HG03558 (cell line): Measurements from ENCODE around the gene ASAP2.
"Not testable (repeated sequence)": the region's sequence is repeated elsewhere in the genome, so short reads cannot be mapped to it uniquely, and the experiment has no call there.

ENCODE experiments used
- ATAC-seq: cut with Tn5 transposase; IDR thresholded peaks from one replicate; pipeline ENCODE4 v1.9.1; 2021; ENCODE audit warnings: moderate number of reproducible peaks; ENCODE audit not compliant: unreplicated experiment; ENCODE audit errors: extremely low read depth

The ASAP2 gene

DNA sequence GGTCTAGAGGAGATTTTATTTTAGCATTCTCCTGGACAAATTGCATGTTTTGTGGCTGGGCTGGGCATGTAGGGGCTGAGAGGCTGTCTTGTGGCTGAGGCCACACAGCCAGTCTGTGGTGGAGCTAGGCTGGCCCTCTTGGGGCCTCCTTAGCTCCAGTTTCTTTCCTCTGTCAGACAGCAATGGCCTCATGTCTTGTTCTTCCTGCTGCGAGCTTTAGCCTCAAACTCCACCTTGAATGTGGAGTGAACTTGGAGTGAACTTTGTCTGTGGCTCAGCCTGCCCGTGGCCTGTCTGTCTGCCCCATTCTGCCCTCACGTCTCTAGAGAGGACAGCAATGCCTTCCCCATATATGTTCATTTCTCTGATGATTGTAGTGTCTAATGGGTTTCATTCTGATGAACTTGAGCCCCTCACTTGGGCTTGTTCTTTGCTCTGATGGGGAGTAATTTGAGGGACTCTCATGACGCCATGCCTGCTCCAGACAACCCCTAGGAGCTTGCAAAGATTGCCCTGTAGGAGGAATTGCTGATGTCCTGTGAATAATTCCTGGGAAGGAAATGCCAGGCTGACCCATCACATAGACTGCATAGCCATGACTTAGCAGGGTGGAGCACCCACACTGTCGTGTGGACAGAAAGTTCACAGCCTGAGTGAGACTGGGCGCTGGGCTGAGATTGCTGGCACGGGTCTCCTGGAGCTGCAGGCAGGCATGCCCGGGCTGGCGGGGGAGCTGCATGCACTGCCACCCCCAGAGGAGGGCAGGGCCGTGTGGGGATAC is 42.6 kb downstream of the ASAP2 start:
- no peak for ATAC-seq

DNA sequence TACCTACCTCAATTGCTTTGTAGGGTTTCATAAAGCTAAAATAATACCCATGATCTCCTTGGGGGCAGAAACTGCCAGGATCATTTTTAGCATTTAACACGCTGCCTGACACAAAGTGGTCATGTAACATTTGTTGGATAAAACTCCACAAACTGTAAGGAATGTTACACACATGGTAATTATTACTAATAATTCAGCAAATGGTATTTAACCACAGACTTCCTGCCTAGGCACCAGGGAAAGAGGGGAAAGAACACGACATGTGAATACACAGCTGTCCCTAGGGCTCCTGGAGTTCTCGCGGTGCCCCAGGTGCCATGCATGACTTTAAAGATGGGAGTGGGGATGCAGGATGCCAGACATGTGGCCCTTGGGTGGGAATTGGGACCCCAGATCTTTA is 43.5 kb downstream of the ASAP2 start:
- no peak for ATAC-seq

DNA sequence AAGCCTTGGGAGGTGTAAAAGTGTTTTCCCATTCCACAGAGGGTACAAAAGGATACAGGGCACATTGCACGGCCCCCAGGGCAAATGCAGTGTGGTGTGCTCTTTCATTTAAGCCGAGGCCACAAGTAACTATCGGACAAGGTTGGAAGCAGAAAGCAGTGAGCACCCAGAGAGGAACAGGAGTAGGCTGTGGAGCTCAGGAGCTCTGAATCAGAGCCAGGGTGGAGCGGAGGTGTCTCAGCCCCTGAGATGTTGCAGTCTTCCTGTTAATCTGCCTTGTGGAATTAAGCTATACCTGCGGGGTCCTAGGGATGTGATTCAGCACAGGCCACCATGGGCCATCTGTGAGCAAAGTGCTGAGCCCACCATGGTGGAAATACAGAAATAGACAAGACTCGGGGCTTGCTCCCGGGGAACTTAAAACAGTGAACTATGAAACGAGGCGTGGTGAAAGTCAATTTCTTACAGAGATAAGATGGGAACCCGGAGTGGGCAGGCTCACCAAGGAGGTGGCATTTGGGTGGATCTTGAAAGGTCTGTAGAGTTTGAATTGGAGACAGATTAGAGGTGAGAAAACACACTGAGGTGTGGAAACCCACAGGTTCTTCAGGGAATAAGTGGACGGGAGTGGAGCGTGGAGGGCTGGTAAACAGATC is 44.0 kb downstream of the ASAP2 start:
- ATAC-seq = no peak

DNA sequence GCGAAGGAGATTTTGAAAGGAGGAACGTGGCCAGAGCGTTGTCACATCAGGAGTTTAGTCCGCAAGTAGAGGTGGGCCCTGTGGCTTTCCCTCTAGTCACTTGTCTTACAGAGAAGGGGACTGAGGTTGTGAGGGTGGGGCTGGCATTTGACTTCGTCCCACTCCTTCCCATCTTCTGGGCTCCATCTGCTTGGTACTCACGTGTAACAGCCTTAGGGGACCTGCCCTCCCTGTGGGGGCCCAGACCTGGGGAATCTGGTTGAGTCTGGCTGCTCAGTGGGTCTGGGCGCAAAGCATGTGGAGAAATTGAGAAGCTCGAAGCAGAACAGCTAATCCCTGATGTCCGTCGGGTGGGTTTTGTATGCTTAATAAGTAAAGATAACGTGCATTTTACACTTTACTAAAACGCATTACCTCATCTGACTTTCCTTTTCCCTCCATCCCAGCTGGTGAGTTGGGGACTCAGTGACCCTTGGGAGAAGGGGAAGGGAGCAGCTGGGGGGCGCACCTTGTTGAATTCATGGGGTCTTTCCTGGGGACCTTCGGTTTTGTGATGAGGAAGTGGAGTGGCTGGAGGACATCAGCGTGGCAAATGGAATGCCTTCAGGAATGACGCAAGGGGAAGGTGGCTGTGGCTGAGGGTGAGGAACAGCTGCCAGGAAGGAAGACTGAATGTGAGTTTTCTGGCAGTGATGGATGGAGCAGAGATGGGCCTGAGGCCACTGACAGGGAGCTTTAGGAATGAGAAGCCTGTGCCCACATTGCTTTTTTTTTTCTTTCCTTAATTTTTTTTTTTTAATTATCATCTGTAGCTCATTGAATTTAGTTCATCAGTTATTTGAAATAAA is 44.8 kb downstream of the ASAP2 start:
- ATAC-seq = no peak

DNA sequence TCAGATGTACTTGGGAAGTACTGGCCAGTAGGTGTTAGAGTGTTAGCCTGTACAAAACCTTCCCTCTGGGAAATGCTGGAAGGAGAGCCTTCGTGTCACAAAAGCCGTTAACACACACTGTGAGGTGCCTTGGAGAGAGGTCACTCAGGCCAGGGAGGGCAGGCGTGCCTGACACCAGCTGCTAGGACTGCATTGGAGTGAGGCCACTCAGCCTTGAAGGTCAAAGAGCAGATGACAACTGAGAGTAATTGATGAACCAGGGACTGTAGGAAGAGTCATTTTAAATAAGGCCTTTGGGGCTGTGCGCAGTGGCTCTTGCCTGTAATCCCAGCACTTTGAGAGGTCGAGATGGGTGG is 45.4 kb downstream of the ASAP2 start:
- ATAC-seq = no peak

DNA sequence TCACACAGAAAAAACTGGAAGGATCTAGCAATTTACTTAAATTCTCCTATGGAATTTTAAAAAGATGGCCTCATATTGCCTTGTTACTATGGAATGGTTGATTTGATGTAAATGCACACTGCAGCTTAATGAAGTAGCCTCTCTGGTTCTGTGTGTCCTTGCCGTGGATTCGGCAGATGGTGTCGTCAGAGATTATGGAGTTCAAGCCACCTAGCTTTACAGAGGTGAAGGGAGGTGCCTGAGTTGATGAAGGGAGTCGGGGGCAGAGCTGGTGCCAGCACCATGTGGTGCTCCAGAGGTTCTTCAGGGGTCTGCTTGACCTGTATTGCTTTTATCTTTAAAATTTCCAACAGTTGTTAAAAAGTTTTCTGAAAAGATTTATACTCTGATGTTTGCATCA is 48.8 kb downstream of the ASAP2 start:
- no peak for ATAC-seq

DNA sequence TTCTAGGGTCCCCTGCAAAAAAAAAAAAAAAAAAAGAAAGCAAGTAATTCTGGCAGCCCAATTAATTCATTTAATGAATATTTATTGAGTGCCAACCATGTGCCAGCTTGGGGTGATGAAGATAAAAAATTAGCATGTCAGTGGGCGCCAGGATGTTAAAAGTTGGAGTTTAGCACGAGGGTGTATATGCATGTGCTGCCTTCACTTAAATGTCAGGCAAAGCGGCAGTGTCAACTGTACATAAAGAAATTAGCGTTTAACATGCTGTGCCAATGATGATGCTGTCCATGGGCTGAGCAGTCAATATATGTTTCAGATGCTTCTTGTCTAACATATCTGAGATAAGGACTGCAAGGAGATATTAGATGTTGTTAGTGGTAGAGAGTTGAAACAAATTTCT is 49.5 kb downstream of the ASAP2 start:
- no peak for ATAC-seq

DNA sequence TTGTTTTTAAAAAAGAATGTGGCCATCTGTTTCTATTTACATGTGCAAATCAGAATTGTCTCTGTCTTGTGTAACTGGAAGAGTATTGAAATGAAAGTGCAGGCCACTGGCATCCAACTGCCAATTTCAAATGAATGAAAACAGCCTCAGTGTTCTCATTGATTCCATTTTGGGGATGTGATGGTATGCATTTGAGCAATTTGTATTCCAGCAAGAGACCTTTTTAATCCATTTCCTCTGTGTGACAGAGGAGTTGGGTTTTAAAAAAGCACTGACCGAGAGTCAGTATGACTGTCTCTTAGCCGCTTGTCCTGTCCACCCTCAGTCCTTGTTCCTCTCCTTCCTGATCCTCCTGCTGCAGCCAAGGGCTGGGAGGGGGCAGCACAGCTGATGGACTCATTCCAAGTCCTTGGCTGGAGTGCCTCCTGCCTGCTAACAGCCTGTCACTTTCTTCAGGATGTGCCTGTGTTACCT is 50.0 kb downstream of the ASAP2 start:
- ATAC-seq = no peak

DNA sequence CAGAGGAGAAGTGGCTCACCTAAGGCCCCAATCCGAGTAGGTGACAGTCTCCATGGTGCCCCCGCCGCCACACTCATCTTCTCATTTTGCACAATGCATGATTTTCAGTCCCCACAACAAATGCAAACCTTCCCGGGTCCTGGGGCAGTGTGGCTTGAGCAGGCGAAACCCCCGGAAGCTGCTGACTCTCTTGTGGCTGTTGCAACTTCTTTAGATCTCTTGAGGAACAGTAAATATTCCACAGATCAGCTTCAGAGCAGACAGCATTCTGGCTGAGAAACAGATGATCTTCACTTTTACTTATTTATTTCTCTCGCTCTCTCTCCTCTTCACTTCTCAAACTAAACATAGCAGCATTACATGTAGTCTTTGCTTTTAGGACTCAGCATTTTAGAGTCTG is 51.9 kb downstream of the ASAP2 start:
- no peak for ATAC-seq

DNA sequence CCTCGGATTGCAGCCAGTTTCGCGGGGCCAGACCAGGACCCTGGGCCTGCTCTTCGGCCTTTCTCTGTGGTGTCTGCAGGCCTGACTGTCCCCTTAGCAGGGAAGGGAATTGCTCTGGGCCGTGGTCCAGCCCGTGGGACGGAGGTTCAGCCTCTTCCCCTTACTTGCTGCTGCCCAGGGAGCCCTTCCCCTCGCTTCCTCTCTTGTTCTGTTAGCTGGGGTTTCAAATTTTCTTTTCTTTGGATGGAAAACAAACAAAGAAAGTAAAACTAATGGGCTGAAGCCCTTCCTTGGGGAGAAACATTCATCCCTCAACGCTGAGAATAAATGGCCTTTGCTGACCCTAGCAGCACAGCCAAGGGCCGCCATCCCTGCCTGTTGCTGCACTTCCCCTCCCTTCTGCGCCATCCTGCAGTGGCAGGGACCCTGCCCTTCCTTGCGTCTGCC is 52.4 kb downstream of the ASAP2 start:
- ATAC-seq = no peak

DNA sequence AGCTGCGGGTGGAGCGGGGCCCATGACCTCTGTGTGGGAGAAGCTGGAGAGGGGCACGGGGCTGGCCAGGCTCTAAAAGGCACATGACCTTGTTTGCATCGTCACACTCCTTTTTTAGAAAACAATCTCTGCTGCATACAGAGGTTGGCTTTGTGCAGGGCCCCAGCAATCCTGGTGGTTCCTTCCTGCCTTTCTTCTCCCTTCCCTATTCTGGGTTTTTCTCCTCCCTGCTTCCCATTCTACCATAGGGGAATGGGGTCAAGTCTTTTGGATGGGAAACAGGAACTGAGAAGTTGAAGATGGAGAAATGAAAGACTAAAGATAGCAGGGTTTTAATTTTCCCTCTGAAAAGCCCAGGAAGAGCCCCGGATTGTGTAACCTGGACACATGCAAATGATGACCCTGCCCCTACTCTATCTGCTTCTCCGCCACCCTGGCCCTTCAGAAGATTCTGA is 53.9 kb downstream of the ASAP2 start:
- no peak for ATAC-seq

DNA sequence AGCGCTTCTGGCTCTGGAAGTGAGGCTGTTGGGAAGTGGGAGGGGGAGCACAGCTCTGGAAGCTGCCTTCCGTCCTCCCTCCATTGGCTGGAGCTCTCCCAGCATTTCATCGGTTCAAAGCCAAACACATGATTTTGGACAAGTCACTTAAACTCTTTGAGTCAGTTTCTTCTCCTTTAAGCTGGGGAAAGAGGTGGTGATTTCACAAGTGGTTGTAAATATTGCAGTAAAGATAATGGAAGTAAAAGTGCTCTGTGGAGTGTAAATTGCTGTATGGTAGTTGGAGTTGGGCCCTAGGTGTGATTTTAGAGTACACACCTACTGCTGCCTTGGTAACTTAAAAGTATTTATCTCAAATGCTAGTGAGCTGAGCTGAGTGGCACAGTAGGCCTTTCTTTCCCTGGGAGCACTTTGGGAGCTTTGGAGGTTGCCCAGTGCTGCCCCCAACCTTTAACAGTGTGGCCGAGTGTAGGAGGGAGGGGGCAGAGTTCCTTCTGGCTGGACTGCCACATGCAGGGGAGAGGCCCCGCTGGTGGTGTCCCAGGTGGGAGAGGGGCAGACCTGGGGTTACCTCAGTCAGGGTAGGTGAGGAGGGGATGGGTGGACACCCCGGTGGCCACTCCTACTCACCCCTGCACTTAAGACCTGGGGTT is 54.7 kb downstream of the ASAP2 start:
- no peak for ATAC-seq

DNA sequence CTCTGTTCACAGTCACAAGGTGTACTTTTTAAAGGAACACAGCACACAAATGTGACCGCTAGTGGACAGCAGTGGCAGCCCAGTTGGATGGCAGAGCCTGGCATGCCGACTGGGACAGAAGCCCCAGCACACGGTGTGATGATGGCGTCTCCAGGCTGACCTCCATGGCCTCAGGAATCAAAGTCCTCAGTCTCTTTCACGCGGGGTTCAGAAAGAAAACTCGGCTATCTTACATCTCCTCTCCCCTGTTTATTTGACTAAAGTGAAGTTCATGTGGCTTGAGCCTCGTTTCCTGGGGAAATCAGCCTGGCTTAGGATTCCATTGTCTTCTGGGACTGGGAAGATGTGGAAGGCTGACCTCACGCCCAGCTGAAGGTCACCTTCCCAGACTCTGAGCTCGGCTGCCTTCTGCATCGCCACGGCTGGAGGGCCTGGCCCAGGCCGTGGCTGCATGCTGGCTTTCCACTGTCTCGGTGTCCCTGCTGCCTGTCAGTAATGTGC is 56.1 kb downstream of the ASAP2 start:
- ATAC-seq = no peak

DNA sequence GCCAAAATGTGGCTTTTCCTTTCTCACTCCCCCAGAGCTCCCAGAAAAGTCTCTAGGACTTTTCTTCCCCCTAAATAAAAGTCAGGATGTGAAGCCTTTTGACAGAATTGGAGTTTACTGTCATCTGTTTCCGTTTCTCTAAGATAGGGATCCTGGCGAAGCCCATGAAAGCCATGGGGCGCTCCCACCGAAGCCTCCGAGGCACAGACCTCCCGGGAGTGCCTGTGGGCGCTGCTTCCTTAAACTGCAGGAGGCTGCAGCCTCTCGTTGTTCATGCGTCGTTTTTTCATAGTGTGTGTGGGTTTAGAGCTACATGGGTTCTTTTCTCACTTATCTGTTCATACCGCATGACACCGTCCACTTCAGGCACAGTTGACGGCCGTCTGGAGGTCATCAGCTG is 56.8 kb downstream of the ASAP2 start:
- no peak for ATAC-seq

DNA sequence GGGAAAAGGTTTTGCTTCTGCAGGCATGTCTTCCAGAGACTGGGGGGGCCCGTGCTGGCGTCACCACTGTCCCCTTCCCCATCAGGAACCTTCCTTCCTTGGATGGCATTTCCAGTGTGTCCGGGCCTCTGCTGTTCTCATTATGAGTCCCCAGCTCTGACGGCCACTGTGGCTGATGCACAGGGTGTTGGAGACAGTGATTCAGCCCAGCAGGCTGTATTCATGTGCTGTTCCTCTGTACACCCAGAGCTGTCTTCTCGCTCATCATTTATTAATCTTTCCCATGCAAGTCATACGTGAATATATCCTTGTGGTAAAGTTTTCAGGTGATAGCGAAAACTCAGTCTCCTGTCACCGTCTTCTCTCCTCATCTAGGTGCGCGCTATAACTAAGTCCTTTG is 57.7 kb downstream of the ASAP2 start:
- no peak for ATAC-seq

DNA sequence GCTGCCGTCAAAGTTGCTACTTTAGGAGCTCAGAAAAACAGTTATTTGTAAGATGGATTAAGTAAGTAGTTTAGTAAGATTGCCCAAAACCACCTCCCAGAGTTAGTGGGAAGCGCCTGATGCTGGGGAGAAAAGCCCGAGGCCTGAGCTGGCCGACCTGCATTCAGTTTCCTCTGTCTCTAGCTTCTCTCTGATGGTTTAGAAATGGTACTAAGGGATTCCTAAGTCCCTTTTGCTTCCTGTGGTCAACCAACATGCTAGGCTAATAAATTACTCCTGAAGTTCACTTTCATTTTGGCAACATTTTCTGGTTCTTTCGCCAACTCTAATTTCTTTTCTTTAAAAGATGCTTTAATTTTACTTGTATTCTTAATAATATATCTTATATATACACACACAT is 60.1 kb downstream of the ASAP2 start:
- ATAC-seq = no peak

DNA sequence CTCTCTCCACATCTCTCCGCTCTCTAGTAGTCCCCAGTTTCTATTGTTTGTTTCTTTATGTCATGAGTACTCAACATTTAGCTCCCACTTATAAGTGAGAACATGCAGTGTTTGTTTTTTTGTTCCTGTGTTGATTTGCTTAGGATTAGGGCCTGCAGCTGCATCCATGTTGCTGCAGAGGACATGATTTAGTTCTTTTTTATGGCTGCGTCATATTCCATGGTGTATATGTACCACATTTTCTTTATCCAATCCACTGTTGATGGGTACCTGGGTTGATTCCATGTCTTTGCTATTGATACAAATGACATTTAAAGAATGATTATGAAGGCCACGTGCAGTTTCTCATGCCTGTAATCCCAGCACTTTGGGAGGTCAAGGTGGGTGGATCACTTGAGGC is 60.7 kb downstream of the ASAP2 start:
- not testable (repeated sequence) for ATAC-seq

DNA sequence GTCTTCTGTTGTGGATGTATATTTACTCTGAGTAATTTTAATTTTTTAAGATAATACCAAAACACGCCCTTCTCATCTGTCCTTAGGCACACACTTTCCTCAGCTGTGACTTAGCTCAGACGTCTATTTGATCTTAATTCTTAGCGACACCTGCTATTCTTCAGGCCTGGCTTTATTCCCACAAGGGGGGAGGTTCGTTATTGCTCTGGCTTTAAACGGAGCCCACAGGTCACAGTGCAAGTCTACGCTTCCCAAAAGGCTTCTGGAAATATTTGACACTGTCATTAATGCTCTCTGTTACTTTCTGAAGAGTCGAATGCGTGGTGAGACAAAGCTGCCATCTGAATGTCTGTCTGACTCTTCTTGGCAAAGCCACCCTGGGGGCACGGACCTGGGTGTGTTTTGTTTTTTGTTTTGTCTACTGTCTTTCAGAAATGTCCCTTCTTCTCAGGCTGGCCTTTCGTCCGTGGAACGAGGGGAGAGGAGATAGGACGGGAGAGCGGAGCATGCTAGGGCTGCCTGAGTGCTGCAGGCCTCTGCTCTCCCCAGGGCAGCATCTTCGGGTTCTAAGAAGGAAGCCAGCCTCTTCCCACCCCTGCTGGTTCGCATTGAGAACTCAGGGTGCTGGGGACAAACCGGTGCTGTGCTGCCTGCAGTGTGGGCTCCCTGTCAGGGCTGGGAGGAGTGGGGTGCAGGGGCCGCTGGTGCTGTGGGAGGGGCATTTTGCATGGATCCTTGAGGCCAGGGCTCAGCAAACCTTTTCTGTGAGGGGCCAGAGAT is 61.9 kb downstream of the ASAP2 start:
- ATAC-seq = no peak

DNA sequence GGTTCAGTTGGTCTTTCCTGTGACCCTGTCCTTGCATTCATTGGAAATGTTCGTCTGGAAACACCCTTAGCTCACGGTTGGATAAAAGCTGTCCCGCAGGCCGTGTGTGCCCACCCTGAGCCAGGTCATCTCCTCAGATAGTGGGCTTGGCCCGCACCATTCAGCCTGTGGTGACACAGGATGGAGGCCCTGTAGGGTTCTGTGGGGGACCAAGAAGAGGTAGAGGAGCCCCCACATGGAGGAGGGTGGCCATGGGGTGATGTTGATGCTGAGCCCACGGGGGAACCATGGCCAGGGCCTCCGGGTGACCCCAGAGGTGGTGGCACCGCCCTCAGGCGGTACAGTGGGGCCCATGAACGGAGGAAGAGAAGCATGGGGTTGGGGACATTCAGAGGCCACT is 62.7 kb downstream of the ASAP2 start:
- ATAC-seq = no peak
